HEK293T (cell line): ENCODE data around the gene NEK4.

Source experiments
- CTCF ChIA-PET: fragments of 350-600 bp; formaldehyde crosslinking; extraction: SDS; loops from one replicate; lab custom pipeline; 2021; ENCODE audit warnings: antibody characterized with exemption, inconsistent platforms; lab: Yijun Ruan, JAX
- POLR2A ChIA-PET: fragments of 350-600 bp; formaldehyde crosslinking; extraction: SDS; loops from one replicate; lab custom pipeline; 2020; ENCODE audit warnings: antibody characterized with exemption, inconsistent platforms; lab: Yijun Ruan, JAX
- DNase-seq: peaks from one replicate; pipeline ENCODE4 v3.0.0; 2012; ENCODE audit warnings: mixed read lengths; ENCODE audit errors: extremely low spot score
- ARNT ChIP-seq: fragments of 450-650 bp; IDR thresholded peaks from 2 replicates; pipeline ENCODE4 v1.6.1; 2017; ENCODE audit warnings: mild to moderate bottlenecking
- BHLHE40 ChIP-seq: fragments of 450-650 bp; IDR thresholded peaks from 2 replicates; pipeline ENCODE4 v1.6.1; 2016; ENCODE audit warnings: mild to moderate bottlenecking, moderate library complexity, borderline replicate concordance
- CTBP1 ChIP-seq: fragments of 450-650 bp; IDR thresholded peaks from 2 replicates; pipeline ENCODE4 v1.6.1; 2016; ENCODE audit warnings: borderline replicate concordance
- ELF4 ChIP-seq: fragments of 450-650 bp; IDR thresholded peaks from 2 replicates; pipeline ENCODE4 v1.6.1; 2017; ENCODE audit warnings: antibody characterized with exemption
- FOXA1 ChIP-seq: fragments of 450-650 bp; IDR thresholded peaks from 2 replicates; pipeline ENCODE4 v1.6.1; 2016; ENCODE audit warnings: mild to moderate bottlenecking
- FOXK2 ChIP-seq: fragments of 450-650 bp; IDR thresholded peaks from 2 replicates; pipeline ENCODE4 v1.6.1; 2016; ENCODE audit warnings: mild to moderate bottlenecking
- FOXM1 ChIP-seq: fragments of 450-650 bp; IDR thresholded peaks from 2 replicates; pipeline ENCODE4 v1.6.1; 2017; ENCODE audit warnings: mild to moderate bottlenecking, borderline replicate concordance
- HDGF ChIP-seq: fragments of 450-650 bp; IDR thresholded peaks from 2 replicates; pipeline ENCODE4 v1.6.1; 2017; ENCODE audit warnings: antibody characterized with exemption, borderline replicate concordance
- L3MBTL2 ChIP-seq: fragments of 450-650 bp; conservative IDR thresholded peaks from 2 replicates; pipeline ENCODE4 v1.6.1; 2016; ENCODE audit warnings: mild to moderate bottlenecking
- LEF1 ChIP-seq: fragments of 450-650 bp; IDR thresholded peaks from 2 replicates; pipeline ENCODE4 v1.6.1; 2017; ENCODE audit warnings: mild to moderate bottlenecking, borderline replicate concordance
- NFRKB ChIP-seq: fragments of 450-650 bp; IDR thresholded peaks from 2 replicates; pipeline ENCODE4 v1.6.1; 2016; ENCODE audit warnings: mild to moderate bottlenecking, moderate library complexity
- PKNOX1 ChIP-seq: fragments of 450-650 bp; IDR thresholded peaks from 2 replicates; pipeline ENCODE4 v1.6.1; 2016
- SP1 ChIP-seq: fragments of 450-650 bp; IDR thresholded peaks from 2 replicates; pipeline ENCODE4 v1.6.1; 2017
- SUZ12 ChIP-seq: fragments of 450-650 bp; IDR thresholded peaks from 2 replicates; pipeline ENCODE4 v1.6.1; 2016; ENCODE audit warnings: mild to moderate bottlenecking
- TARDBP ChIP-seq: fragments of 450-650 bp; IDR thresholded peaks from 2 replicates; pipeline ENCODE4 v1.6.1; 2016
- ZNF384 ChIP-seq: fragments of 450-650 bp; IDR thresholded peaks from 2 replicates; pipeline ENCODE4 v1.6.1; 2016

Gene NEK4

DNA sequence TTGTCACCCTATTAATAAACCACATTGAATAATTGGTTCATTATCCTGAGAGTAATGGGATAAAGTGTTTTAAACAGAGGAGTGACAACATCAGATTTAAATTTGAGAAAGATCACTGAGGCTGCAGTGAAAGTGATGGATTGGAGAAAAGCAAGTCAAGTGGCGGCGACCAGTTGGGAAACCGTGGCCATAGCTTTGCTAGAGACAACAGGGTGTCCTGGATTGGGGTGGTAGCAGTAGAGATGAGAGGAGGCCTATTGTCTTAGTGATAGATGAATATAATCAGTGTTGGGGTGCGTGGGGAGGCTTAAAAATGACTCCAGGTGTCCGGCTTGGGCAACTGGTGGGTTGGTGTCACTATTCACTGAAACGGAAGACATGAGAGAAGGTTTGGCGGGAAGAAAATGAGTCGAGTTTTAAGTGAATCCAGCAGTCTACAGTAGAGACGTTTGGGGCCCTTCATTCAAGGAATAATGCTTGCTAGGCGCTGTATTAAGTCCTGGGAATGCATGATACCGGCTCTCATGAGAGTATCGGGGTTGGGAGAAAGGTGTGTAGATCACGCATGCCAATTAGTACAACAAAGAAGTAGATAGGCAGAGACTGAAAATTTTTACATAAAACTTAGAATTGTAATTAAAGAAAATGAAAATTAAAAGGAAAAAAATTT, 819 bp downstream of the NEK4 start:
- ChIA-PET POLR2A (interaction anchor here (1.1 to 3.2 kb wide), 12 partner anchors 11 to 72 kb away, joined by 3 to 35 read pairs (median 8); partner anchors contain the start of genes GLT8D1 and ITIH3), CTCF (no interaction called here)
- no peak for TF ChIP-seq TARDBP
- no peak for TF ChIP-seq SP1
- no peak for TF ChIP-seq CTBP1
- TF ChIP-seq SUZ12, result no peak
- TF ChIP-seq PKNOX1, result no peak
- TF ChIP-seq ZNF384, result no peak
- TF ChIP-seq HDGF, result no peak
- no peak for TF ChIP-seq BHLHE40
- no peak for TF ChIP-seq NFRKB
- no peak for TF ChIP-seq LEF1
- no peak for TF ChIP-seq ELF4
- TF ChIP-seq L3MBTL2, result no peak
- TF ChIP-seq FOXK2, result no peak
- no peak for TF ChIP-seq FOXM1
- peak; percentile 10 for DNase-seq

DNA sequence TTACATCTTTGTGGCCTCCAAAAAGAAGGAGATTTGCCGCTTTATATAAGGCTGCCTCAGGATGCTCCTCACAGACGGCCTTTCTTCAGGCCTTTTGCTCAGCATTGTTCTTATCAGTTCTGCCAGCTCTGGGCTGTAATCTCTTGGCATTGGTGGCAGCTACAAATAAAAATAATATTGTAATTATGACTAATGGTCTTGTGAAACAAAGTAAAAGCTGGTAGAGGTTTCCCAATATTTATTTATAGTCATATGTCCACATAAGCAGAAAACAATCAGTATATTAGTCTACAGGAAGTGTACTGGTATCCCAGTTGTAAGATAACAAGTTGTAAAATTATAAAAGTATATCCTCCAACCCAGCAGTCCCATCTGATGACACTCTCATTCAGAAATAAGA, 7.3 kb downstream of the NEK4 start:
- ChIA-PET POLR2A (no interaction called here), CTCF (interaction anchor here (0.8 kb wide), 1 partner anchor 58 kb away, joined by 3 read pairs; no protein-coding TSS in a partner anchor)
- TF ChIP-seq FOXA1 (no peak), BHLHE40 (no peak), LEF1 (no peak), CTBP1 (no peak), ARNT (no peak), ELF4 (no peak), SUZ12 (no peak), HDGF (no peak), TARDBP (no peak), FOXM1 (no peak)
- DNase-seq, result no peak

GRCh38 chr3:52756141-52756540, 14.6 kb downstream of the NEK4 start:
- ChIA-PET CTCF (no interaction called here), POLR2A (no interaction called here)
- DNase-seq, result no peak
- no peak for TF ChIP-seq ARNT
- TF ChIP-seq FOXA1, result no peak

DNA sequence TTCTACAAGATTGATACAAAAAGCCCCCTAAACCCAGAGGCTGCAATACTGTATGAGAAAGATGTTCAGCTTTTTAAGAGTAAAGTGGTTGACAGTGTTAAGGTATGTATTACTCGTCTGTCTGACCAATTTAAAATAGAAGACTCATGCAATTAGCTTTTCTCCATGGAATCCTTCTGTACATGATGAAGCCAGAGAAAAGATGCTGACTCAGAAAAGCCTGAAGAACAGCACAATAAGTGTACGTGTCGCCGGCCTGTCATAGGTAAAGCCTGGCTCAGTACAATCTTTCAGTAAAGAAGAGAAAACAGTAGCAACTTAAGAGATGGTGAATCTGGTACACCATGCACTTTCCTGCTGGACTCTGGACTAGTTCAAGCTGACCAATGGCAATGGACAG, 16.4 kb downstream of the NEK4 start:
- TF ChIP-seq NFRKB, result no peak
- TF ChIP-seq ARNT, result no peak
- no peak for TF ChIP-seq FOXM1
- TF ChIP-seq FOXK2, result no peak
- no peak for TF ChIP-seq ELF4
- no peak for TF ChIP-seq CTBP1
- no peak for TF ChIP-seq ZNF384
- TF ChIP-seq L3MBTL2, result no peak
- TF ChIP-seq SUZ12, result no peak
- TF ChIP-seq TARDBP, result no peak
- no peak for TF ChIP-seq BHLHE40
- TF ChIP-seq SP1, result no peak
- no peak for TF ChIP-seq FOXA1
- TF ChIP-seq HDGF, result no peak
- no peak for TF ChIP-seq LEF1
- no peak for TF ChIP-seq PKNOX1
- CTCF ChIA-PET, result interaction anchor here (0.6 kb wide), 1 partner anchor 17 kb away, joined by 3 read pairs; no protein-coding TSS in a partner anchor
- POLR2A ChIA-PET, result interaction anchor here (1.1 kb wide), 1 partner anchor 16 kb away, joined by 3 read pairs; the partner anchor contains the start of gene NEK4
- no peak for DNase-seq

GRCh38 chr3:52752045-52752660, 18.6 kb downstream of the NEK4 start:
- ChIA-PET CTCF (no interaction called here), POLR2A (no interaction called here)
- no peak for DNase-seq
- no peak for TF ChIP-seq SP1
- TF ChIP-seq FOXM1, result no peak
- no peak for TF ChIP-seq HDGF
- TF ChIP-seq ELF4, result no peak
- no peak for TF ChIP-seq L3MBTL2
- TF ChIP-seq FOXA1, result no peak
- TF ChIP-seq PKNOX1, result no peak
- no peak for TF ChIP-seq SUZ12

GRCh38 chr3:52743721-52744120, 27.0 kb downstream of the NEK4 start:
- ChIA-PET CTCF (no interaction called here), POLR2A (no interaction called here)
- DNase-seq, result no peak
- no peak for TF ChIP-seq HDGF

GRCh38 chr3:52743152-52743551, 27.6 kb downstream of the NEK4 start:
- ChIA-PET CTCF (no interaction called here), POLR2A (no interaction called here)
- TF ChIP-seq FOXA1, result no peak
- TF ChIP-seq CTBP1, result no peak
- no peak for TF ChIP-seq SP1
- no peak for TF ChIP-seq L3MBTL2
- no peak for TF ChIP-seq ARNT
- no peak for DNase-seq
